ENCODE measurements around the gene NLGN2. TPM values are rescaled to one million over a fixed set of nuclear protein-coding genes. Genes with fewer than 3 reads are reported as not detected.

The NLGN2 gene
- total and polyA plus RNA-seq, 2 of the 8 experiments (the other 6 are each of a cell fraction or from before 2014, with no cell fraction given), result 21.2 to 62.8 TPM

DNA sequence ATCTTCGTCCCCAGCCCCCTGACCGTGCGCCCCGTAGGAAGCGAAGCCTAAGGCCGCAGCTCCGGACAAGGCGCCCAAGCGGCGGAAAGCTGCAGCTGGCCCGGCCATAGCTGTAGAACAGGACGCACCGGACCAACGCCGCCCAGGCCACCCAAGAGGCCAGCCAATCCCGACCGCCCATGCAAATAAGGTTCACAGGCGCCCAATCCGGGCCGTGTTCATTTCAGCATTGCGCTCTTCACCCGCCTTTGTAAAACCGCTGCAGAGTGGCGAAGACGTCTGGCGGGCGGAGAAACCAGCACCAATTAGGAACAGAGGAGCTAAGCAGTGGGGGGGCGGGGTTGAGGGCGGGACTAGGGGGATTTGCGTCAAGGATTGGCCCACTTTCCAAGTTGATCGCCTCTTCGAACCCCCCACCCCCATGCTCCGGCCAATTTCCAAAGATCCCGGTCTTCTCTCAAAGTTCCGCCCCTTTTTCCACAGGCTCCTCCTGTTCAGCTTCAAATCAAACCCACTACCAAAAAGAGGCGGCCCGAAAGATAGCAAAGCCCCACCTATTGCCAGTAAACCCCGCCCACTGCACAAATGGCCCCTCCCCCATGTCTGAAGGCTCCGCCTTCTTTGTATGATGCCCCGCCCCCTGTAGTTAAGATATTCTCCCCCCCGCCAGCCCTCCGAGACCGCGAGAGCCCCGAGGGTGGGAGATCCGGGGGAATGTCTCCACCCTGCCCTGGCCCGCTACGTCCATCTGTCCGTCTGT, 3.5 kb upstream of the NLGN2 start, which contains the start of gene TMEM256 (continued):
- TF ChIP-seq, protein P1, sequence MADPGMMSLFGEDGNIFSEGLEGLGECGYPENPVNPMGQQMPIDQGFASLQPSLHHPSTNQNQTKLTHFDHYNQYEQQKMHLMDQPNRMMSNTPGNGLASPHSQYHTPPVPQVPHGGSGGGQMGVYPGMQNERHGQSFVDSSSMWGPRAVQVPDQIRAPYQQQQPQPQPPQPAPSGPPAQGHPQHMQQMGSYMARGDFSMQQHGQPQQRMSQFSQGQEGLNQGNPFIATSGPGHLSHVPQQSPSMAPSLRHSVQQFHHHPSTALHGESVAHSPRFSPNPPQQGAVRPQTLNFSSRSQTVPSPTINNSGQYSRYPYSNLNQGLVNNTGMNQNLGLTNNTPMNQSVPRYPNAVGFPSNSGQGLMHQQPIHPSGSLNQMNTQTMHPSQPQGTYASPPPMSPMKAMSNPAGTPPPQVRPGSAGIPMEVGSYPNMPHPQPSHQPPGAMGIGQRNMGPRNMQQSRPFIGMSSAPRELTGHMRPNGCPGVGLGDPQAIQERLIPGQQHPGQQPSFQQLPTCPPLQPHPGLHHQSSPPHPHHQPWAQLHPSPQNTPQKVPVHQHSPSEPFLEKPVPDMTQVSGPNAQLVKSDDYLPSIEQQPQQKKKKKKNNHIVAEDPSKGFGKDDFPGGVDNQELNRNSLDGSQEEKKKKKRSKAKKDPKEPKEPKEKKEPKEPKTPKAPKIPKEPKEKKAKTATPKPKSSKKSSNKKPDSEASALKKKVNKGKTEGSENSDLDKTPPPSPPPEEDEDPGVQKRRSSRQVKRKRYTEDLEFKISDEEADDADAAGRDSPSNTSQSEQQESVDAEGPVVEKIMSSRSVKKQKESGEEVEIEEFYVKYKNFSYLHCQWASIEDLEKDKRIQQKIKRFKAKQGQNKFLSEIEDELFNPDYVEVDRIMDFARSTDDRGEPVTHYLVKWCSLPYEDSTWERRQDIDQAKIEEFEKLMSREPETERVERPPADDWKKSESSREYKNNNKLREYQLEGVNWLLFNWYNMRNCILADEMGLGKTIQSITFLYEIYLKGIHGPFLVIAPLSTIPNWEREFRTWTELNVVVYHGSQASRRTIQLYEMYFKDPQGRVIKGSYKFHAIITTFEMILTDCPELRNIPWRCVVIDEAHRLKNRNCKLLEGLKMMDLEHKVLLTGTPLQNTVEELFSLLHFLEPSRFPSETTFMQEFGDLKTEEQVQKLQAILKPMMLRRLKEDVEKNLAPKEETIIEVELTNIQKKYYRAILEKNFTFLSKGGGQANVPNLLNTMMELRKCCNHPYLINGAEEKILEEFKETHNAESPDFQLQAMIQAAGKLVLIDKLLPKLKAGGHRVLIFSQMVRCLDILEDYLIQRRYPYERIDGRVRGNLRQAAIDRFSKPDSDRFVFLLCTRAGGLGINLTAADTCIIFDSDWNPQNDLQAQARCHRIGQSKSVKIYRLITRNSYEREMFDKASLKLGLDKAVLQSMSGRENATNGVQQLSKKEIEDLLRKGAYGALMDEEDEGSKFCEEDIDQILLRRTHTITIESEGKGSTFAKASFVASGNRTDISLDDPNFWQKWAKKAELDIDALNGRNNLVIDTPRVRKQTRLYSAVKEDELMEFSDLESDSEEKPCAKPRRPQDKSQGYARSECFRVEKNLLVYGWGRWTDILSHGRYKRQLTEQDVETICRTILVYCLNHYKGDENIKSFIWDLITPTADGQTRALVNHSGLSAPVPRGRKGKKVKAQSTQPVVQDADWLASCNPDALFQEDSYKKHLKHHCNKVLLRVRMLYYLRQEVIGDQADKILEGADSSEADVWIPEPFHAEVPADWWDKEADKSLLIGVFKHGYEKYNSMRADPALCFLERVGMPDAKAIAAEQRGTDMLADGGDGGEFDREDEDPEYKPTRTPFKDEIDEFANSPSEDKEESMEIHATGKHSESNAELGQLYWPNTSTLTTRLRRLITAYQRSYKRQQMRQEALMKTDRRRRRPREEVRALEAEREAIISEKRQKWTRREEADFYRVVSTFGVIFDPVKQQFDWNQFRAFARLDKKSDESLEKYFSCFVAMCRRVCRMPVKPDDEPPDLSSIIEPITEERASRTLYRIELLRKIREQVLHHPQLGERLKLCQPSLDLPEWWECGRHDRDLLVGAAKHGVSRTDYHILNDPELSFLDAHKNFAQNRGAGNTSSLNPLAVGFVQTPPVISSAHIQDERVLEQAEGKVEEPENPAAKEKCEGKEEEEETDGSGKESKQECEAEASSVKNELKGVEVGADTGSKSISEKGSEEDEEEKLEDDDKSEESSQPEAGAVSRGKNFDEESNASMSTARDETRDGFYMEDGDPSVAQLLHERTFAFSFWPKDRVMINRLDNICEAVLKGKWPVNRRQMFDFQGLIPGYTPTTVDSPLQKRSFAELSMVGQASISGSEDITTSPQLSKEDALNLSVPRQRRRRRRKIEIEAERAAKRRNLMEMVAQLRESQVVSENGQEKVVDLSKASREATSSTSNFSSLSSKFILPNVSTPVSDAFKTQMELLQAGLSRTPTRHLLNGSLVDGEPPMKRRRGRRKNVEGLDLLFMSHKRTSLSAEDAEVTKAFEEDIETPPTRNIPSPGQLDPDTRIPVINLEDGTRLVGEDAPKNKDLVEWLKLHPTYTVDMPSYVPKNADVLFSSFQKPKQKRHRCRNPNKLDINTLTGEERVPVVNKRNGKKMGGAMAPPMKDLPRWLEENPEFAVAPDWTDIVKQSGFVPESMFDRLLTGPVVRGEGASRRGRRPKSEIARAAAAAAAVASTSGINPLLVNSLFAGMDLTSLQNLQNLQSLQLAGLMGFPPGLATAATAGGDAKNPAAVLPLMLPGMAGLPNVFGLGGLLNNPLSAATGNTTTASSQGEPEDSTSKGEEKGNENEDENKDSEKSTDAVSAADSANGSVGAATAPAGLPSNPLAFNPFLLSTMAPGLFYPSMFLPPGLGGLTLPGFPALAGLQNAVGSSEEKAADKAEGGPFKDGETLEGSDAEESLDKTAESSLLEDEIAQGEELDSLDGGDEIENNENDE (IDR thresholded peaks at IDR 0.05; ENCODE audit: insufficient replicate concordance, low read length), result no peak
- no peak for TF ChIP-seq KDM4A (IDR thresholded peaks at IDR 0.05; ENCODE audit: low read depth, low read length, severe bottlenecking)
- no peak for TF ChIP-seq HDAC6 (IDR thresholded peaks at IDR 0.05; ENCODE audit: low read depth, low read length)
- peak; percentile 64 for TF ChIP-seq BRCA1 (IDR thresholded peaks at IDR 0.05; ENCODE audit: low read depth, low read length)
- TF ChIP-seq KDM5A (IDR thresholded peaks at IDR 0.05; ENCODE audit: low read length), result peak; percentile 73
- TF ChIP-seq, protein P2, sequence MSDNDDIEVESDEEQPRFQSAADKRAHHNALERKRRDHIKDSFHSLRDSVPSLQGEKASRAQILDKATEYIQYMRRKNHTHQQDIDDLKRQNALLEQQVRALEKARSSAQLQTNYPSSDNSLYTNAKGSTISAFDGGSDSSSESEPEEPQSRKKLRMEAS (IDR thresholded peaks at IDR 0.05), result 0 out of 2 replicates have a peak, but pooled peaks have one; percentile 3
- TF ChIP-seq BACH1 (IDR thresholded peaks at IDR 0.05; ENCODE audit: low read length), result no peak
- peak; percentile 64; the same call in 1 of the 2 replicates for TF ChIP-seq GTF2F1 (IDR thresholded peaks at IDR 0.05; ENCODE audit: borderline replicate concordance, low read depth, low read length)
- peak; percentile 81; the same call in 1 of the 2 replicates for TF ChIP-seq PHF8 (conservative IDR thresholded peaks at IDR 0.05; ENCODE audit: low read depth, low read length)
- peak; percentile 63; the same call in 1 of the 2 replicates for TF ChIP-seq CREB1 (IDR thresholded peaks at IDR 0.05)
